Lung (tissue), 12 donors: Measurements from ENCODE around the gene THRB. TPM values are rescaled to one million over a fixed set of nuclear protein-coding genes. Genes with fewer than 3 reads are reported as not detected.

Experiments used
- ATAC-seq: fragments of 200-7000 bp; cut with Tn5 transposase; one replicate; pipeline ENCODE4 v1.9.1; 2020; ENCODE audit warnings: moderate number of reproducible peaks; ENCODE audit not compliant: insufficient read depth, low FRiP score
- DNase-seq, 3 donors: peaks; one replicate each; pipeline ENCODE4 v3.0.0-alpha.2; 2013 to 2017
- H3K27ac ChIP-seq, 2 donors: one replicate each; pipeline ENCODE4 v1.5.1; 2013; ENCODE audit warnings: mild to moderate bottlenecking in 2 of 2, moderate library complexity in 2 of 2, control low read depth in 1 of 2, inconsistent platforms in 1 of 2, low read depth in 1 of 2, low read length in 1 of 2
- H3K27me3 ChIP-seq, 3 donors: one replicate each; pipeline ENCODE4 v1.5.1; 2013; ENCODE audit warnings: low read length in 2 of 3; ENCODE audit not compliant: control insufficient read depth in 3 of 3, insufficient read depth in 3 of 3
- H3K36me3 ChIP-seq, 4 donors: one replicate each; pipeline ENCODE4 v1.5.1; 2013; ENCODE audit warnings: low read length in 4 of 4, mild to moderate bottlenecking in 1 of 4, moderate library complexity in 1 of 4; ENCODE audit not compliant: control insufficient read depth in 4 of 4, insufficient read depth in 4 of 4
- H3K4me1 ChIP-seq, 5 donors: one replicate each; pipeline ENCODE4 v1.5.1; 2013; ENCODE audit warnings: low read length in 5 of 5, mild to moderate bottlenecking in 2 of 5, moderate library complexity in 1 of 5; ENCODE audit not compliant: control insufficient read depth in 5 of 5, insufficient read depth in 5 of 5
- H3K4me3 ChIP-seq: one replicate; pipeline ENCODE4 v1.5.1; 2013; ENCODE audit warnings: mild to moderate bottlenecking, control low read depth, moderate library complexity
- H3K9ac ChIP-seq, 2 donors: one replicate each; pipeline ENCODE4 v1.5.1; 2013; ENCODE audit warnings: low read length in 2 of 2, control low read depth in 1 of 2; ENCODE audit not compliant: insufficient read depth in 1 of 2
- H3K9me3 ChIP-seq, 4 donors: one replicate each; pipeline ENCODE4 v1.5.1; 2013; ENCODE audit warnings: low read length in 3 of 4, mild to moderate bottlenecking in 1 of 4, moderate library complexity in 1 of 4; ENCODE audit not compliant: control insufficient read depth in 4 of 4, insufficient read depth in 3 of 4
- CTCF ChIP-seq: IDR thresholded peaks from 2 replicates; pipeline ENCODE4 v1.5.1; 2012; ENCODE audit warnings: mild to moderate bottlenecking; ENCODE audit errors: control extremely low read depth, extremely low read depth
- WGBS, 2 donors: extraction: QIAGEN DNeasy Blood & Tissue Kit; methylation state at CpG; one replicate each; pipeline ENCODE4 v1.1.7; 2013; 5-methylcytosine and 5-hydroxymethylcytosine counted together
- polyA plus RNA-seq, 2 donors: library from polyadenylated mRNA; stranded (reverse); fragments of 200-250 nt; gene quantifications; one replicate each; pipeline ENCODE4 v1.2.1, GENCODE V29; 2013
- total RNA-seq, 2 donors: library from RNA; depleted of rRNA in 1 of 2; stranded (reverse); fragments of >200 nt in 1 of 2; gene quantifications; one replicate each; pipeline ENCODE4 v1.2.1, GENCODE V29; 2014 to 2021
- donor health status: control.
- donor health status: control.
- donor health status: Bipolar disorder and iron deficiency.
- donor health status: healthy.
- donor health status: DM: yes; HTN: yes; CAD: no.

The THRB gene
- total and polyA plus RNA-seq, 4 donors = 2.1 to 23.5 (median 6.1) TPM

- H3K9ac ChIP-seq = no peak overlapping the region
- H3K4me3 ChIP-seq = no peak overlapping the region
- peaks cover 0 to 22% (median 0%) of the 10 kb centered on the region in 5 donors for H3K4me1 ChIP-seq
- ATAC-seq (no peak), DNase-seq (no peak)
- no peaks in the 10 kb centered on the region for H3K27me3 ChIP-seq
- TF ChIP-seq CTCF = no peak
- 93 to 94% methylated on average over 2 of the region's 2 CpGs for WGBS, 2 donors
- no peaks in the 10 kb centered on the region for H3K9me3 ChIP-seq
- H3K27ac ChIP-seq = no peak overlapping the region
- no peaks in the 10 kb centered on the region for H3K36me3 ChIP-seq
These were observed 45.0 kb upstream of the THRB start for GRCh38 chr3:24539699-24540098.

GRCh38 chr3:24538891-24539290, 44.2 kb upstream of the THRB start:
- H3K9me3 ChIP-seq = no peaks in the 10 kb centered on the region
- peaks cover 0 to 21% (median 0%) of the 10 kb centered on the region in 5 donors for H3K4me1 ChIP-seq
- ATAC-seq (no peak), DNase-seq (no peak)
- no peak overlapping the region for H3K9ac ChIP-seq
- no peaks in the 10 kb centered on the region for H3K36me3 ChIP-seq
- WGBS, 2 donors = 80 to 93% methylated on average over 2 of the region's 2 CpGs
- no peaks in the 10 kb centered on the region for H3K27me3 ChIP-seq
- no peak overlapping the region for H3K4me3 ChIP-seq
- TF ChIP-seq CTCF = no peak
- no peak overlapping the region for H3K27ac ChIP-seq

GRCh38 chr3:24533561-24534193, 39.0 kb upstream of the THRB start:
- DNase-seq (no peak), ATAC-seq (no peak)
- no peak overlapping the region for H3K27ac ChIP-seq
- no peaks in the 10 kb centered on the region for H3K36me3 ChIP-seq
- H3K9me3 ChIP-seq = peaks cover 0 to 2% (median 0%) of the 10 kb centered on the region in 4 donors
- no peak overlapping the region for H3K9ac ChIP-seq
- H3K4me3 ChIP-seq = no peak overlapping the region
- no peaks in the 10 kb centered on the region for H3K27me3 ChIP-seq
- TF ChIP-seq CTCF = no peak
- peaks cover 0 to 4% (median 0%) of the 10 kb centered on the region in 5 donors for H3K4me1 ChIP-seq
- 83 to 88% methylated on average over 10 of the region's 10 CpGs for WGBS, 2 donors

GRCh38 chr3:24530471-24530870, 35.8 kb upstream of the THRB start:
- WGBS, 2 donors = 87 to 89% methylated on average over 4 of the region's 4 CpGs
- DNase-seq (no peak), ATAC-seq (no peak)
- peaks cover 0 to 2% (median 0%) of the 10 kb centered on the region in 4 donors for H3K9me3 ChIP-seq
- no peak overlapping the region for H3K27ac ChIP-seq
- H3K27me3 ChIP-seq = no peaks in the 10 kb centered on the region
- H3K4me3 ChIP-seq = no peak overlapping the region
- peaks cover 0 to 11% (median 0%) of the 10 kb centered on the region in 5 donors for H3K4me1 ChIP-seq
- H3K36me3 ChIP-seq = no peaks in the 10 kb centered on the region
- no peak for TF ChIP-seq CTCF
- no peak overlapping the region for H3K9ac ChIP-seq
